ENCODE results near the gene KIF21B.

KIF21B gene

DNA sequence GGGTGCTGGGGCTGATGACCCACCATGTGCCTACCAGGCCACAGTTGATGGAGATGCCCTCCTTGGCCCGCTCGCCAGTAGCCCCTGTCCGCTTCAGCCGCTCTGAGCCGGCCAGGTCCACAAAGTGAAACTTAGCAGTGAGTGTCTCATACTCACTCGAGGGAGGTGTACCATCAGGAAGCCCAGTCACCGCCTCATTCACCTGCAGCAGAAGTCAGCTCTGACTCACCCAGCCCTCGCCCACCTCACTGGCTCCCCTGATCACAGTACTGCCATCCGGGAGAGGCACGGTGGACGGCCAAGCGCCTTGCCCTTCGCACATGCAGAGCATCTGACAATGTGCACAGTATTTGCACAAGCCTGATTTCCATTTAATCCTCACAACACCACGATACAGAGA, 18.8 kb downstream of the KIF21B start:
- ChIA-PET POLR2A (no interaction called here), CTCF (interaction anchor here (0.6 kb wide), 1 partner anchor 497 kb away, joined by 3 read pairs; no protein-coding TSS in a partner anchor)
- TF ChIP-seq FOXK2 (IDR thresholded peaks at IDR 0.05) (no peak), CTBP1 (IDR thresholded peaks at IDR 0.05; ENCODE audit: borderline replicate concordance) (no peak), FOXA1 (IDR thresholded peaks at IDR 0.05) (no peak), NFRKB (IDR thresholded peaks at IDR 0.05) (no peak), SUZ12 (IDR thresholded peaks at IDR 0.05) (no peak), TARDBP (IDR thresholded peaks at IDR 0.05) (no peak), LEF1 (IDR thresholded peaks at IDR 0.05; ENCODE audit: borderline replicate concordance) (no peak), L3MBTL2 (conservative IDR thresholded peaks at IDR 0.05) (no peak), ELF4 (IDR thresholded peaks at IDR 0.05) (no peak), SP1 (IDR thresholded peaks at IDR 0.05) (no peak), FOXM1 (IDR thresholded peaks at IDR 0.05; ENCODE audit: borderline replicate concordance) (no peak), ARNT (IDR thresholded peaks at IDR 0.05) (no peak), ZNF384 (IDR thresholded peaks at IDR 0.05) (no peak), BHLHE40 (IDR thresholded peaks at IDR 0.05; ENCODE audit: borderline replicate concordance) (no peak), HDGF (IDR thresholded peaks at IDR 0.05; ENCODE audit: borderline replicate concordance) (no peak)
- TF ChIP-seq, protein P1, sequence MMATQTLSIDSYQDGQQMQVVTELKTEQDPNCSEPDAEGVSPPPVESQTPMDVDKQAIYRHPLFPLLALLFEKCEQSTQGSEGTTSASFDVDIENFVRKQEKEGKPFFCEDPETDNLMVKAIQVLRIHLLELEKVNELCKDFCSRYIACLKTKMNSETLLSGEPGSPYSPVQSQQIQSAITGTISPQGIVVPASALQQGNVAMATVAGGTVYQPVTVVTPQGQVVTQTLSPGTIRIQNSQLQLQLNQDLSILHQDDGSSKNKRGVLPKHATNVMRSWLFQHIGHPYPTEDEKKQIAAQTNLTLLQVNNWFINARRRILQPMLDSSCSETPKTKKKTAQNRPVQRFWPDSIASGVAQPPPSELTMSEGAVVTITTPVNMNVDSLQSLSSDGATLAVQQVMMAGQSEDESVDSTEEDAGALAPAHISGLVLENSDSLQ (IDR thresholded peaks at IDR 0.05) = no peak
- DNase-seq (ENCODE audit: extremely low spot score) = no peak

DNA sequence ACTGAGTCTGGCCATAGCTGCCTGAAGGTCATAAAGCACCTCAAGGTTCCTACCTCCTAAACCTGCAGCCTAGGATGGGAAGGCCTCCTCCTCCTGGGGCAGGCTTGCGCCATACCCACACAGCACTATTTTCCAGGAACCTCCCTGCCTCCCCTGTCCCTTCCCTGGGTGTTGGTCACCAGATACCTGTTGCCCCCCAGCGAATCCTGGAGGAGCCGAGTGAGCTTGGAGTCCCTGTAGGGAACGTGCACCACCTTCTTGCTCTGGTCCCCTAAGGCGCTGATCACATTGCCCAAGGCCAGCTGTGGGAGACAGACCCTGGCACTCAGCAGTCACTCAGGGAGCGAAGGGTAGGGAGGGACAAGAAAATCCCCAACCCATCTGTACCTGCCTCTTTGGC, 19.4 kb downstream of the KIF21B start:
- CTCF ChIA-PET = interaction anchor here (0.6 kb wide), 1 partner anchor 498 kb away, joined by 3 read pairs; no protein-coding TSS in a partner anchor
- DNase-seq (ENCODE audit: extremely low spot score) = no peak
- POLR2A ChIA-PET = no interaction called here
- no peak for TF ChIP-seq FOXK2 (IDR thresholded peaks at IDR 0.05)
- TF ChIP-seq BHLHE40 (IDR thresholded peaks at IDR 0.05; ENCODE audit: borderline replicate concordance) = no peak
- TF ChIP-seq SUZ12 (IDR thresholded peaks at IDR 0.05) = no peak
- TF ChIP-seq LEF1 (IDR thresholded peaks at IDR 0.05; ENCODE audit: borderline replicate concordance) = no peak
- TF ChIP-seq SP1 (IDR thresholded peaks at IDR 0.05) = no peak
- no peak for TF ChIP-seq NFRKB (IDR thresholded peaks at IDR 0.05)
- no peak for TF ChIP-seq CTBP1 (IDR thresholded peaks at IDR 0.05; ENCODE audit: borderline replicate concordance)
- TF ChIP-seq HDGF (IDR thresholded peaks at IDR 0.05; ENCODE audit: borderline replicate concordance) = no peak
- TF ChIP-seq, protein P1 (IDR thresholded peaks at IDR 0.05) = no peak
- no peak for TF ChIP-seq L3MBTL2 (conservative IDR thresholded peaks at IDR 0.05)
- no peak for TF ChIP-seq ARNT (IDR thresholded peaks at IDR 0.05)
- no peak for TF ChIP-seq FOXM1 (IDR thresholded peaks at IDR 0.05; ENCODE audit: borderline replicate concordance)
- no peak for TF ChIP-seq FOXA1 (IDR thresholded peaks at IDR 0.05)
- no peak for TF ChIP-seq TARDBP (IDR thresholded peaks at IDR 0.05)
- TF ChIP-seq ELF4 (IDR thresholded peaks at IDR 0.05) = no peak
- no peak for TF ChIP-seq ZNF384 (IDR thresholded peaks at IDR 0.05)

DNA sequence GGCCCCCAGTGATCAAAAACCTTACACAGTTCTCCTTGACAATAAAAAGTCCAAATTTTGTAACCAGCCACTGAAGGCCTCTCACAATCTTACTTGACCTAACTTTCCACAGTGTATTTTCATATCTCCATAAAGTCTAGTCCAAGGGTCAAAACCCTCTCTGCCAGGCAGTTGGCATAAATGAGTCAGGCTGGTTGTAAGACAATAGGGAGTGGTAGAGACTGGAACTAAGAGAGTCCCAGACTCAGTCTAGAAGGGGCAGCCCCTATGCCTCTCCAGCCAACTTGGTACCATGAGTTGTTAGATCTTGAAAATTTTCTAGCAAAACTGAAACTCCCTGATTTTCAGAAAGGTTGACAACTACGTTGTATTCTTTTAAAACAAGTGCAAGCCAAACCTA, 21.0 kb downstream of the KIF21B start:
- TF ChIP-seq NFRKB (IDR thresholded peaks at IDR 0.05) = no peak
- TF ChIP-seq BHLHE40 (IDR thresholded peaks at IDR 0.05; ENCODE audit: borderline replicate concordance) = no peak
- TF ChIP-seq SUZ12 (IDR thresholded peaks at IDR 0.05) = no peak
- no peak for TF ChIP-seq ARNT (IDR thresholded peaks at IDR 0.05)
- no peak for TF ChIP-seq CTBP1 (IDR thresholded peaks at IDR 0.05; ENCODE audit: borderline replicate concordance)
- TF ChIP-seq TARDBP (IDR thresholded peaks at IDR 0.05) = no peak
- TF ChIP-seq FOXA1 (IDR thresholded peaks at IDR 0.05) = no peak
- no peak for TF ChIP-seq SP1 (IDR thresholded peaks at IDR 0.05)
- DNase-seq (ENCODE audit: extremely low spot score) = no peak
- CTCF ChIA-PET = no interaction called here
- POLR2A ChIA-PET = no interaction called here

DNA sequence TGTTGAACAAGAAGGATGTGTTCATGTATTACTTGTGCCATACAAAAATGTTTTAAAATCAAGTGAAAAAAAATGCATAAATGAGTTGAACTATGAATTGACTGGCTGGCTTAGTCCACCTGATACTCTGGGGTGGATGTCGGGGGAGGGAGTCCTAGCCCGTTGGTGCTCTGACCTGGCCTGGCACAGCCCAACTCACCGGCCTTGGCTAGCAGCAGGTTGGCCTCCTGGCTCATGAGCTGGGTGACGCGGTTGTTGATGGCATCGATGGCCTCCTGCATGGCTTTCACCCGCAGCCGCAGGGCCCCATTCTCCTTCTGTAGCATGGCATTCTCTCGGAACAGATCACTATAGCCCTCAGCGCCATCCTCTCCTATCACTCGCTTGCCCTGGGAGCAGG, 21.6 kb downstream of the KIF21B start:
- ChIA-PET CTCF (no interaction called here), POLR2A (no interaction called here)

DNA sequence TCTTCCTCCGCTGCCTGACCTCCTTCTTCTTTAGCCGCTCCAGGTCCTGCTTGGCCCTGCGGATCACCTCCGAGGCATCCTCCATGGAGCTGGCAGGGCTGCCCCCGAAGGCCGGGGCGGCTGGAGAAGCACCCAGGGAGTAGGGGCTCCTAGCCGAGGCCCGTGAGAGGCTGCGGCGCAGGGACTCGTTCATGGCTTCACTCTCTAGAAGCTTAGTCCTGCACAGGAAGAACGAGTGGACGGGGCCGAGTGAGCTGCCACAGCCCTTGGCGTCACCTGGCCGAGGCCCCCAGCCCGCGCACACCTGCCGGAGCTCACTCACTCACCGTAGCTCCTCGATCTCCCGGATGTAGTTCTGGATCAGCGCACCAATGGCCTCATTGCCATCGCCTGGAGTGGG, 23.1 kb downstream of the KIF21B start:
- ChIA-PET POLR2A (no interaction called here), CTCF (interaction anchor here (0.9 kb wide), 1 partner anchor 21 kb away, joined by 3 read pairs; no protein-coding TSS in a partner anchor)
- TF ChIP-seq ELF4 (IDR thresholded peaks at IDR 0.05) = no peak
- TF ChIP-seq L3MBTL2 (conservative IDR thresholded peaks at IDR 0.05) = no peak
- no peak for TF ChIP-seq TARDBP (IDR thresholded peaks at IDR 0.05)
- TF ChIP-seq, protein P1 (IDR thresholded peaks at IDR 0.05) = no peak
- no peak for TF ChIP-seq SUZ12 (IDR thresholded peaks at IDR 0.05)
- TF ChIP-seq LEF1 (IDR thresholded peaks at IDR 0.05; ENCODE audit: borderline replicate concordance) = no peak
- no peak for TF ChIP-seq FOXK2 (IDR thresholded peaks at IDR 0.05)
- TF ChIP-seq SP1 (IDR thresholded peaks at IDR 0.05) = no peak
- TF ChIP-seq ARNT (IDR thresholded peaks at IDR 0.05) = no peak
- no peak for TF ChIP-seq ZNF384 (IDR thresholded peaks at IDR 0.05)
- no peak for TF ChIP-seq HDGF (IDR thresholded peaks at IDR 0.05; ENCODE audit: borderline replicate concordance)
- TF ChIP-seq FOXA1 (IDR thresholded peaks at IDR 0.05) = no peak
- TF ChIP-seq CTBP1 (IDR thresholded peaks at IDR 0.05; ENCODE audit: borderline replicate concordance) = no peak
- TF ChIP-seq BHLHE40 (IDR thresholded peaks at IDR 0.05; ENCODE audit: borderline replicate concordance) = no peak

More for the DNA sequence above, 21.6 kb downstream of the KIF21B start:
- no peak for DNase-seq (ENCODE audit: extremely low spot score)
- TF ChIP-seq, protein P1 (IDR thresholded peaks at IDR 0.05) = no peak

DNA sequence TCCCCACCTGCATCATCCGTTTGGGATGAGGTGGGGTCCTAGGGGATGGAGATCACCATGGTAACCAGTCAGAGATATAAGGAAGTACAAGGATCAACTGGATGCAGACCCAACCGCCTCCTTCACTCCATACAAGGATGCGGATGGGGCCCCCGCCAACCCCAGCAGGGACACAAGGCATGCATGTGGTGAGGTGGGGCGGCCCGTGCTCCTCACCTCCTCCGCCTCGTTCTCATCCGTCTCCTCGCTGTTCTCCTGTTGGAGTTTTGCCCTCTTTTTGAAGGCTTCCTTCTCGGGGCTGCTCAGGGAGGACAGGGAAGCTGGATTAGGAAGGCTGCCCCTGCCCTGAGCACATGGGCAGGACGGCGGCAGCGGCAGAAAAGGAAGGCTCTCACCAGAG, 23.8 kb downstream of the KIF21B start:
- TF ChIP-seq TARDBP (IDR thresholded peaks at IDR 0.05) (no peak), ZNF384 (IDR thresholded peaks at IDR 0.05) (no peak), L3MBTL2 (conservative IDR thresholded peaks at IDR 0.05) (no peak), BHLHE40 (IDR thresholded peaks at IDR 0.05; ENCODE audit: borderline replicate concordance) (no peak), NFRKB (IDR thresholded peaks at IDR 0.05) (no peak), LEF1 (IDR thresholded peaks at IDR 0.05; ENCODE audit: borderline replicate concordance) (no peak), CTBP1 (IDR thresholded peaks at IDR 0.05; ENCODE audit: borderline replicate concordance) (no peak), ARNT (IDR thresholded peaks at IDR 0.05) (no peak), SP1 (IDR thresholded peaks at IDR 0.05) (no peak), ELF4 (IDR thresholded peaks at IDR 0.05) (no peak), FOXM1 (IDR thresholded peaks at IDR 0.05; ENCODE audit: borderline replicate concordance) (no peak), FOXA1 (IDR thresholded peaks at IDR 0.05) (no peak), SUZ12 (IDR thresholded peaks at IDR 0.05) (no peak), FOXK2 (IDR thresholded peaks at IDR 0.05) (no peak), HDGF (IDR thresholded peaks at IDR 0.05; ENCODE audit: borderline replicate concordance) (no peak)
- TF ChIP-seq, protein P1 (IDR thresholded peaks at IDR 0.05) = no peak
- ChIA-PET POLR2A (no interaction called here), CTCF (no interaction called here)
- DNase-seq (ENCODE audit: extremely low spot score) = no peak

More for the DNA sequence above, 23.1 kb downstream of the KIF21B start:
- no peak for DNase-seq (ENCODE audit: extremely low spot score)

Measured in HEK293T (cell line).